Tibial artery (tissue), 4 donors: ENCODE measurements around the gene AP1G1.

Source experiments
- DNase-seq, 2 donors: peaks; one replicate each; pipeline ENCODE4 v3.0.0-alpha.2; 2019
- H3K27ac ChIP-seq, 2 donors: fragments of 200-600 bp; sonication (generic) in 1 of 2; 1 replicate in 1 of 2; 2 replicates in 1 of 2; pipeline ENCODE4 v1.5.1; 2018 to 2019; ENCODE audit warnings: mild to moderate bottlenecking in 1 of 2
- H3K27me3 ChIP-seq, 2 donors: fragments of 200-600 bp; sonication (generic) in 1 of 2; one replicate each; pipeline versions ENCODE4 v1.5.1 to v1.6.0; 2016 to 2019
- H3K36me3 ChIP-seq, 3 donors: fragments of 200-600 bp; sonication (generic) in 2 of 3; one replicate each; pipeline ENCODE4 v1.5.1; 2016 to 2019; ENCODE audit warnings: mild to moderate bottlenecking in 2 of 3
- H3K4me1 ChIP-seq, 4 donors: fragments of 200-600 bp; sonication (generic) in 2 of 4; 1 replicate in 3 of 4; 2 replicates in 1 of 4; pipeline ENCODE4 v1.5.1; 2016 to 2019
- H3K4me3 ChIP-seq, 2 donors: fragments of 200-600 bp; sonication (generic) in 1 of 2; 1 replicate in 1 of 2; 2 replicates in 1 of 2; pipeline ENCODE4 v1.5.1; 2018 to 2019; ENCODE audit warnings: mild to moderate bottlenecking in 2 of 2
- H3K9me3 ChIP-seq, 3 donors: fragments of 200-600 bp; sonication (generic) in 1 of 3; one replicate each; pipeline ENCODE4 v1.5.1; 2016 to 2019
- intact Hi-C: fragments of 100-400 bp; cut with DNase I; formaldehyde crosslinking; loops from one replicate; pipeline ENCODE4 v1.15.0; 2023; ENCODE audit warnings: low total_unique reads
- TF ChIP-seq, protein P1 (sequence below), 2 experiments: fragments of 200-600 bp in 1 of 2; fragments of 450-650 bp in 1 of 2; IDR thresholded peaks; one replicate each; pipeline ENCODE4 v1.5.1; 2017 to 2019; ENCODE audit warnings: antibody characterized with exemption in 2 of 2, mild to moderate bottlenecking in 1 of 2, moderate library complexity in 1 of 2

AP1G1 gene

DNA sequence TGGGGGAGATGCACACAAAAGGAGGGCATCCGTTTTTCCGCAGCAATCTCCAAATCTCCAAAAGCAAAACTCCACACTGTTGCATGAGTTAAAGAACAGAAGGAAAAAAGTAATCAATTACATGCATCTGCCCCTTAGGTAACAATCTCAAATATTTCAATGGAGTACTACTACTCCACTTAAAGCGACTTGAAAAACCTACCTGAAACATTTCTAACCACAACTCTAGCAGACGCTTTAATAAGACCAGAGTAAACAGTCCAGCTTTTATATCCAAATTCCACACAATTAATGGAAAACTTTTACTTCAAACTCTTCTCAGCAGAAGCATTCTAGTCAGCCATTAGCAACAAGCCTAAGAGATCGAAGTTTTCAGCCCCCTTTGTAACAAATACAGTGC lies 29.9 kb downstream of the AP1G1 start:
- Histone ChIP-seq H3K27ac (no peak overlapping the region), H3K27me3 (no peaks in the 10 kb centered on the region), H3K9me3 (no peaks in the 10 kb centered on the region), H3K36me3 (peaks cover 6 to 19% (median 13%) of the 10 kb centered on the region in 3 donors), H3K4me3 (no peak overlapping the region), H3K4me1 (peaks cover 0 to 7% (median 3%) of the 10 kb centered on the region in 4 donors)
- TF ChIP-seq, protein P1, sequence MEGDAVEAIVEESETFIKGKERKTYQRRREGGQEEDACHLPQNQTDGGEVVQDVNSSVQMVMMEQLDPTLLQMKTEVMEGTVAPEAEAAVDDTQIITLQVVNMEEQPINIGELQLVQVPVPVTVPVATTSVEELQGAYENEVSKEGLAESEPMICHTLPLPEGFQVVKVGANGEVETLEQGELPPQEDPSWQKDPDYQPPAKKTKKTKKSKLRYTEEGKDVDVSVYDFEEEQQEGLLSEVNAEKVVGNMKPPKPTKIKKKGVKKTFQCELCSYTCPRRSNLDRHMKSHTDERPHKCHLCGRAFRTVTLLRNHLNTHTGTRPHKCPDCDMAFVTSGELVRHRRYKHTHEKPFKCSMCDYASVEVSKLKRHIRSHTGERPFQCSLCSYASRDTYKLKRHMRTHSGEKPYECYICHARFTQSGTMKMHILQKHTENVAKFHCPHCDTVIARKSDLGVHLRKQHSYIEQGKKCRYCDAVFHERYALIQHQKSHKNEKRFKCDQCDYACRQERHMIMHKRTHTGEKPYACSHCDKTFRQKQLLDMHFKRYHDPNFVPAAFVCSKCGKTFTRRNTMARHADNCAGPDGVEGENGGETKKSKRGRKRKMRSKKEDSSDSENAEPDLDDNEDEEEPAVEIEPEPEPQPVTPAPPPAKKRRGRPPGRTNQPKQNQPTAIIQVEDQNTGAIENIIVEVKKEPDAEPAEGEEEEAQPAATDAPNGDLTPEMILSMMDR (IDR thresholded peaks at IDR 0.05) = no peak
- intact Hi-C loops = no loop called here
- no peak for DNase-seq

DNA sequence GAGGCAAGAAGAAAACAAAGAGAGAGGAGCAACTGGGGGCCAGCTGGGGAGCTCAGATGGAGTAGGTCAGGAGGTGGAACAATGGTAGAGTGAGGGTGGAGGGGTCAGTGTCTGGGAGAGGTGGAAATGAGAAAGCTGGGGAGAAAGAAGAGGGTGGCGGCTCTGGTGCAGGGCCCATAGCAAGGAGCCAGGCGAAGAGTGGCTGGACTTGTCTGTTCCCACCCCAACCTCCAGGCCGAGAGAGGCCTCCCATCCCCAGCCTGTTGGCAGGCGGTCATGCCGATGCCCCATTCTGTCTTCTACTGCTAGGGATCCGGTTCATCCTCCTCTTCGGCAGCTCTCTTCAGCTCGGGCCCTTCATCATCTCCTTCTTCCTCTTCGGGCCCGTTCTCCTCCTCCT lies 31.3 kb downstream of the AP1G1 start:
- DNase-seq = no peak
- intact Hi-C loops = no loop called here
- Histone ChIP-seq H3K4me3 (no peak overlapping the region), H3K4me1 (peaks cover 0 to 7% (median 3%) of the 10 kb centered on the region in 4 donors), H3K36me3 (peaks cover 8 to 34% (median 26%) of the 10 kb centered on the region in 3 donors), H3K9me3 (no peaks in the 10 kb centered on the region), H3K27me3 (no peaks in the 10 kb centered on the region), H3K27ac (no peak overlapping the region)
- TF ChIP-seq, protein P1 (IDR thresholded peaks at IDR 0.05) = no peak

DNA sequence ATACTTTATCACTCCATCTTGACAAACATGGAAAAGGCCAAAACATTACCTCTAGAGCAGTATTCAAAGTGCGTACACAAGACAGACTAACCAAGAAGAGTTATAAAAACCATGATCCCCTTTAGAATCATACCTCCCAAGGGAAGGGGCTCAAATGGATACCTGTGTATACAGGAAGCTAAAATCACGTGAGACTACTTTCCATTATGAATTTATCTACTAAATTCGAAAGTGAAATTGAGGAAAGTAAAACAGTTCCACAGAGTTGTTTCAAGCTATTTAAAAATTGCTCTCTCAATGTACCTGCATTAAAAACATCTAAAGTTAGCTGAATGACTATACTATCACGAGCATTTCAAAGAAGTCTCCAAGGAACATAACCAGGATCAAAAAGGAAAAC lies 32.7 kb downstream of the AP1G1 start:
- Histone ChIP-seq H3K27ac (no peak overlapping the region), H3K4me1 (no peaks in the 10 kb centered on the region), H3K9me3 (no peaks in the 10 kb centered on the region), H3K36me3 (peaks cover 8 to 45% (median 38%) of the 10 kb centered on the region in 3 donors), H3K27me3 (no peaks in the 10 kb centered on the region), H3K4me3 (no peak overlapping the region)
- TF ChIP-seq, protein P1 (IDR thresholded peaks at IDR 0.05) = no peak
- no peak for DNase-seq
- intact Hi-C loops = no loop called here

DNA sequence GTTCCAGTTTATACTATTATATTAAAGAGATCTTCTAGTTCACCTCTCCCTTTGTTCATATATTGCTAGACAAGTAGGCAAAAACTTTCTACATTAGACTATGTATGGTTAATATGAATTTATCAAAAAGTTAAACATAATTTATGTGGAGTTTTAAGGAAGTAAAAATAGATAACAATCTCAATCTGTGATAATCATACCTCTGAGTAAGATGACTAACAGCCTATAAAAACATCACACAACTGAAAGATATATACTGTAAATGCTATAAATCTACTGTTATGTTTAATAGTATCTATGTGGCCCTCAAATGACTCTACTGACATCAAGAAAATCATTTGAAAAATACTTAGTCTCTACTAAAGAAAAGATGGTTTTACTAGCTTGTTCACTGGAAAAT lies 37.1 kb downstream of the AP1G1 start:
- Histone ChIP-seq H3K4me3 (no peak overlapping the region), H3K36me3 (peaks cover 8 to 55% (median 55%) of the 10 kb centered on the region in 3 donors), H3K27ac (no peak overlapping the region), H3K27me3 (no peaks in the 10 kb centered on the region), H3K9me3 (no peaks in the 10 kb centered on the region), H3K4me1 (peaks cover 0 to 12% (median 7%) of the 10 kb centered on the region in 4 donors)
- no peak for DNase-seq
- intact Hi-C loops = no loop called here
- TF ChIP-seq, protein P1 (IDR thresholded peaks at IDR 0.05) = no peak

DNA sequence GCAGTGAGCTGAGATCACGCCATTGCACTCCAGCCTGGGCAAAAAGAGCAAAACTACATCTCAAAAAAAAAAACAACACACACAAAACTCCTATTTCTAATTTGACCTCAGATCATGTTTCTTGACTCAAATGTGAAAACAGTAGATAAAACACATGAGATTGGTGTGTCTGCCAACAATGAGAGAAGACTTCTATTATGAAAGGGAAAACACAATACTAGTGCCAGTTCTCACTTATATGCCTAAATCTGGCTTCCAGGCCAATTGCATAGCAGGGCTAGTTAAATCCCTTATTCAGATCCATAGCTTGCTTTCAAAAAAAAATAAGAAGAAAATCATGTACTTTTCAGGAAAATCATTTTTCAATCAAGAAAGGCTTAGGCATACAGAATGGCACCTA lies 39.4 kb downstream of the AP1G1 start:
- no peak for DNase-seq
- intact Hi-C loops = no loop called here
- Histone ChIP-seq H3K27ac (no peak overlapping the region), H3K9me3 (no peaks in the 10 kb centered on the region), H3K4me3 (no peak overlapping the region), H3K4me1 (peaks cover 0 to 19% (median 12%) of the 10 kb centered on the region in 4 donors), H3K27me3 (no peaks in the 10 kb centered on the region), H3K36me3 (peaks cover 9 to 60% (median 54%) of the 10 kb centered on the region in 3 donors)
- TF ChIP-seq, protein P1 (IDR thresholded peaks at IDR 0.05) = no peak
